ENCODE results near the gene RNF32. TPM values are rescaled to one million over a fixed set of nuclear protein-coding genes. Genes with fewer than 3 reads are reported as not detected.
A peak's percentile ranks its signal among the peaks of the same experiment; 100 is the strongest.
"Not testable (repeated sequence)": the region's sequence is repeated elsewhere in the genome, so short reads cannot be mapped to it uniquely, and the experiment has no call there.

The RNF32 gene
- total RNA-seq, 1 donor from 2014 or later: 0.20 TPM

DNA sequence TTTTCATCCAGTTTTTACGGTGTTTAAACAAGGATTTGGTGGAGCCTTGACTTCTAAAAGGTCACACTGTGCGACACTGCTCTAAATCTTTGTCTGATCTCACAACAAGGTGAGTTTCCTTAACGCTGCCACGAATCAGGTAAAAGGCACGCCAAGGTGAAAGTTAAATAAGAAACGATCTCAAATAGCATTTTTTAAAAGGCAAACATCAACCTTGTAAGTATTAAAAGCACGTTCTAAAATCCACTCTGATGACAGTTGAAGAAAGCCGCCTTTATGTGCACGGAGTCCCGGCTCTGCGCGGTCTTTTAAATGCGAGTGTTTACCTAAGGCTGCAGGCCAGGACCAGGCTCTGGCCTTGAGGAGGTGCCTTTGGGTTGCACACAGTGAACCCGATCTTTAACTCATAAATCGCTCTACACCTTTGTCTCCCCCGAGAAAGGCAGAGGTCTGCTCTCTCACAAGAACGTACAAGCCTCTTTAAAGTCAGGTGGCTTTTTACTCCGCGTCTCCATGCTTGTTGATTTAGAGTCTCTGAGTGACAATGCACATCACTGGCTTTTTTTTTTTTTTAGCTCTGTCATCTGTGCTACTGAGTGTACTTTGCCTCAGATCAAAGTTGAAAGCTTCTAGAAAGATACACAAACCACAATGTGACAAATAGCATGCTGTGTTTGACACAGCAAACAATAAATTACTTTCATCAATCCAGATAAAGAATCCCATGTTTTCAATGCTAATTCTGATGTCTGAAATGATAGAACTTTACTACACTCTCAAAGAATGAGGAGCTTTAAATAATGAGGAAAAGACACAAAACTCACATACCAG is 25.9 kb upstream of the RNF32 start:
- no peak for DNase-seq (ENCODE audit: low read depth in 2 of 2)

- peak in 1 of 2 donors; percentile 39 for DNase-seq (ENCODE audit: low read depth in 2 of 2)
Measured at GRCh38 chr7:156616269-156617202, 24.0 kb upstream of the RNF32 start.

DNA sequence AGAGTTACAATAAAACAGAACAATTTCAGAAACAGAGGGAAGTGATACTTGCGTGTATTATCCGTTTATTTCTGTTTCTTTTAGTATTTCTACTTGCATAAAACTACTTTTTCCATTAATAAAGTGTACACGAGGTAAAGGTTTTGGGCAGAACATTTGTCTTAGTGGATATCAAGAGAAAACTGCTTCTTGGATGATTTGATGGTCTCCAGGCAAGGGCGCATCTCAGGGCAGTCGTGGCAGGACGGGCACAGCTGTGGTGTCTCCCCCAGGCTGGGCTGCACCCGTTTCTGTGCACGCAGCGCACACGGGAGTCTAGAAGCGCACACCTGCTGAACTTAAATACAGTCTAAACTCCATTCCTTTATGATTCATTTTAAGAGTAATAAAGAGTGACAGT is 23.4 kb upstream of the RNF32 start:
- DNase-seq (ENCODE audit: low read depth in 2 of 2): no peak

DNA sequence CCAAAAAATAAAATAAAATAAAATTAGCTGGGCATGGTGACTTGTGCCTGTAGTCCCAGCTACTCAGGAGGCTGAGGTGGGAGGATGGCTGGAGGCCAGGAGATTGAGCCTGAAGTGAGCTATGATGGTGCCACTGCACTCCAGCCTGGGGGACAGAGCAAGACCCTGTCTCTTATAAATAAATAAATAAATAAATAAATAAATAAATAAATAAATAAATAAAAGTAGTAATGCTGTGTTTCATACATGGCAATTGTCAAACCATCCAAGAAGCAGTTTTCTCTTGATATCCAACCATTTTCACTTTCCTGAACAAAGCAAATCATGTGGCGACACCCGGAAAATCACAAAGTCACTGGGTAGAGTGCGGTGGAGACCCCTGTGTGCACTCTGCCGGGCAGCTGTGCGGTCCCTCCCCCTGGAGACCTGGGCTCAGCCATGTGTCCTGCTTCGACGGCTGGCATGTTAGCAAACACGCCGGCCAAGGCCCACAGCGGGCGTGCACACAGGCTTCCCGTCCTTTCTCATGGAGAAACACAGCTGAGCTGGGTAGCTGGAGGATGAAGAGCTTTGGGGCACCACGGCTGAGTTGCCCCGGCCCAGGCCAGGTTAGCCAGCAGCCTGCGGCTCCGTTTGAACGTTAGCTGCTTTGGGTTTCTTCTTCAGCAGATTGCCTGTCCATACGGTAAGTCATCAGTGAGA is 22.3 kb upstream of the RNF32 start:
- no peak for DNase-seq (ENCODE audit: low read depth in 2 of 2)

- DNase-seq (ENCODE audit: low read depth in 2 of 2): no peak
Measured at GRCh38 chr7:156618780-156619367, 21.7 kb upstream of the RNF32 start.

DNA sequence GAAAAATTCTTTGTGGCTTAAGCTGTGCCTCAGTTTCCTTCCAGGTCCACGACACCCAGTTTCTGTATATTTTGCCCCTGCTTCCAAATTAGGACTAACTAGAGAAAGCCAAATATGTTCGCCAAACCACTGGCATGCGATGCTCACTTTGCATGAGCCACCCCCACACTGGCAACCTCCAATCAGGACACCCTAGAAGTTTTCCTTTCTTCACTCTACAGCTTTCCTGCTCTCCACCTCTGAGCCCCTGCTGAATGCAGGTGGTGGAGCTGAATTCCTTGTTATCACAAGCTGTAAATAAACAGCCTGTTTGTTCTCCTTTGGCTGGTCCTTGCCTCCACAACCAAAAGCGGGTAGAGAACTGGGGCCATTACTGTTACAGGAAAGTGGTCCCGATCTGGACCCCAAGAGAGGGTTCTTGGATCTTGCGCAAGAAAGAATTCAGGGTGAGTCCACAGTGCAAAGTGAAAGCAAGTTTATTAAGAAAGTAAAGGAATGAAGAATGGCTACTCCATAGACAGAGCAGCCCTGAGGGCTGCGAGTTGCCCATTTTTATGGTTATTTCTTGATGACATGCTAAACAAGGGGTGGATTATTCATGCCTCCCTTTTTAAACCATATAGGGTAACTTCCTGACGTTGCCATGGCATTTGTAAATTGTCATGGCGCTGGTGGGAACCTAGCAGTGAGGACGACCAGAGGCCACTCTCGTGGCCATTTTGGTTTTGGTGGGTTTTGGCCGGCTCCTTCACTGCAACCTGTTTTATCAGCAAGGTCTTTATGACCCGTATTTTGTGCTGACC is 20.9 kb upstream of the RNF32 start:
- DNase-seq (ENCODE audit: low read depth in 2 of 2): not testable (repeated sequence)

DNA sequence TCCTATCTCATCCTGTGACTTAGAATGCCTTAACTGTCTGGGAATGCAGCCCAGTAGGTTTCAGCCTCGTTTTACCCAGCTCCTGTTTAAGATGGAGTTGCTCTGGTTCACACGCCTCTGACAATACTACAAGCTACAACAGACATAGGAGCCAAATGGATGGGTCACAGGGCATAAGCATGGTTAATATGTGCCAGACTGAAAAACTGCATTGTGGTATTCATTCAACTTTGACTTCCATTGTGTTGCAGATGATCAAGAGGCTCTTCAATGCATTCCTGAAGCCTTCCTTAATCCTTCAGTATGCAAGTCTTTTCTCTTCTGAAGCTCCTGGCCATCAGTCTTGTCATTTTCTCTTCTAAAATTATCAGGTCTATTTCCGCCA is 20.3 kb upstream of the RNF32 start:
- no peak for DNase-seq (ENCODE audit: low read depth in 2 of 2)

GRCh38 chr7:156621652-156622051 is 18.9 kb upstream of the RNF32 start:
- DNase-seq (ENCODE audit: low read depth in 2 of 2): no peak

GRCh38 chr7:156625580-156625979 is 15.0 kb upstream of the RNF32 start:
- DNase-seq (ENCODE audit: low read depth in 2 of 2): no peak

GRCh38 chr7:156626220-156626895 is 14.2 kb upstream of the RNF32 start:
- no peak for DNase-seq (ENCODE audit: low read depth in 2 of 2)

DNA sequence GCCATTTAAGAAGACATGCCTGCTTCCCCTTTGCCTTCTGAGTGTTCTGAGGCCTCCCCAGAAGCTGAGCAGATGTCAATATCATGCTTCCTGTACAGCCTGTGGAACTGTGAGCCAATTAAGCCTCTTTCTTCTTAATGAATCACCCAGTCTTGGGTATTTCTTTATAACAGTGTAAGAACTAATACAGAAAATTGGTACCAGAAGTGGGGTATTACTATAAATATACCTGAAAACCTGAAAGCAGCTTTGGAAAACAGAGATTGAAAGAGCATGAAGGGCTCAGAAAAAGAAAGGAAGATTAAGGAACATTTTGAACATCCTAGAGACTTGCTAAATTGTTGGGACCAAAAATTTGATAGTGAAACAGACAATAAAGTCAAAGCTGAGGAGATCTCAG is 12.0 kb upstream of the RNF32 start:
- no peak for DNase-seq (ENCODE audit: low read depth in 2 of 2)

- no peak for DNase-seq (ENCODE audit: low read depth in 2 of 2)
Measured at GRCh38 chr7:156629873-156630272, 10.7 kb upstream of the RNF32 start.

GRCh38 chr7:156634117-156634516 is 6.5 kb upstream of the RNF32 start:
- no peak for DNase-seq (ENCODE audit: low read depth in 2 of 2)

DNA sequence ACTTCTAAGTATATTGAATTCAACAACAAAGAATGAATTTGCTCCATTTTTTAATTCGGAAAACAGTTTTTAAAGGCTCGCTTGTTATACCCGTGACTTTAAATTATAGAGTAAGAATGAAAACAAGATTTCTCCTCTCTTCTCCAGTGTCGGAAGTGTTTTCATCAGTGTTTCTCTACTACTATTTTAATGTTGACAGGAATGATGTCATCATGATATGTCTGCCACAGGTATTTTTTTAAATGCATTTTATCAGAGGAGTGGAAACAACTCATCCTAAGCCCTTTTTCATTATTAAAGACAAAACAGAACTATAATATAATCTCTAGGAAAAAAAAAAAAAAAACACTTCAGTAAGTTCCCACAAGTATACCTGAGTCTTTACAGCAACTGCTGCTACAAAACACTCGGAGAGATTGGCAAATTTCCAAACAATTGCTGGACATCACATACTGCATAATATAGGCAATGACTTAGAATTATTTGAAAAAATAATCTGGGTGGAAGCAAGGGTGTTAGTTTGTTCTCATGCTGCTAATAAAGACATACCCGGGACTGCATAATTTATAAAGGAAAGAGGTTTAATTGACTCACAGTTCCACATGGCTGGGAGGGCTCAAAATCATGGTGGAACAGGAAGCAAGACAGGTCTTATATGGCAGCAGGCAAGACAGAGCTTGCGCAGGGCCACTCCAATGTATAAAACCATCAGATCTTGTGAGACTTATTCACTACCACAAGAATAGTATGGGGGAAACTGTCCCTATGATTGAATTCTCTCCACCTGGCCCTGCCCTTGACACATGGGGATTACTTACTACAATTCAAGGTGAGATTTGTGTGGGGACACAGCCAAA is 4.8 kb upstream of the RNF32 start:
- no peak for DNase-seq (ENCODE audit: low read depth in 2 of 2)

- not testable (repeated sequence) for DNase-seq (ENCODE audit: low read depth in 2 of 2)
Measured at GRCh38 chr7:156637093-156637492, 3.5 kb upstream of the RNF32 start.

DNA sequence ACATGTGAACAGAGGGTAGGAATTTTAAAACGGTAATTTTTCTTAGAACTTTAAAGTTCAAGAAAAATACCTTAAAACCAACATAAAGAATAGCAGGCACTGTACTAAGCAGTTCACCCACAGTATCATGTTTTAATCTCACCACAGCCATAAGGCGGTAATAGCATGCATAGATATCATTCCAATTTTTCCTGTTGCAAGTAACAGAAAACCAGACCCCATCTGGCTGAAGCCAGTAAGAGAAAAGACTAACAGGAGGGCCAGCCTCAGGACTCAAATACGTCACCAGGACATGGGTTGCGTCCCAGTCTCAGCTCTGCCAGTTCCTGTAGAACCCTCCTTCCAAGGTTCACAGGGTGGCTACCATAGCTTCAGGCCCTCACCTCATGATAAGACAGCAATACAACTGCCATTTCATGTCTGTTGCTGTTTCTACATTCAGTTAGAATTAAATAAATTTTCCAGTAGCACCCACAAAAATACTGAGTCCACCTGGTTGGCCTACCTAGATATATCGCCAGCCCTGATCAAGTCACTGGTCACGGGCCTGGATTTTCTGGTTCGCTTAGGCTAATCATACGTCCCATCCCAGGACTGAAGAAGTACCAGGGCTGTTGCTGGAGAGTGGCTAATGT is 2.0 kb upstream of the RNF32 start:
- DNase-seq (ENCODE audit: low read depth in 2 of 2): no peak

DNA sequence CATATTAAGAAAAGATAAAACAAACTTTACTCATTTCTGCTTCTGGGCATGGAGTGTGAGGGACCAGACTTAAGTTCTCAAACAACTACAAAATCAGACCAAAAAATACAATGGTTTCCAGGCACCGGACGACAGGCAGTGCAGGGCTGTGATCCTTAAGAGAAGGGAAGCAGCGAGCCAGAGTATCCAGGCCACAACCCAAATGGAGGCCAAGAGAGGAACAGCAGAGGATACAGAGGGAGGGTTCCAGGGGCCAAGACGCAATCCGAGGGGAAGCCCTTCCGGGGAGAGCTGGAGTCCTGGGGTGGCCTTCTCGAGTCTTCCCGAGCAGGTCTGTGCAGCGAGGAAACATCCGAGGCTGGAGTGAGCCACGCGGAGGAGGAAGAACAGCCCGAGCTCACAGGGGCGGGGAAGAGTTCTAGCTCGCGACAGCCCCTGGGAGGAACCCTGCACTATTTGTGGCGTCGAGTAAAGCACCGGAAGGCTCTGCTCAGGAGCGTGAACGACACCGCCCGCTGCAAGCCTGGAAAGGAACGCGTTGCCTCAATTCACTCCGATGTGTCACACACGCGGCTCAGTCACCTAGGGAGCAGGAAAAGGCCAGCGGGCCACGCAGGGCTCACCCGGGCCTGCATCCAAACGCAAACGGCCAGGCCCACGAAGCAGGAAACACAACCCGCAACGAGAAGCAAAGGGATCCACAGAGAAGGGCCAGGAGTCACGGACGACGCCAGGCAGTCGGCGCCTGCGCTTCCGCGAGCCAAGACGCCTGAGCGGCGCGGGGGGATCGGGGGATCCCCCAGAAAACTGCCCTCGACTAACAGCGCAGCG is 933 bp upstream of the RNF32 start:
- peak; percentile 8 to 17 for DNase-seq (ENCODE audit: low read depth in 2 of 2)
